MCF 10A (cell line): ENCODE data around the gene FNDC11. TPM values are rescaled to one million over a fixed set of nuclear protein-coding genes. Genes with fewer than 3 reads are reported as not detected.

ENCODE experiments used
- BruUV-seq: library from RNA; stranded (reverse); fragments of 400-500 nt; replicated peaks from 2 replicates; lab custom pipeline; 2021; lab: Mats Ljungman, UMichigan
- CTCF ChIA-PET: fragments of 300-600 bp; sonication (Branson Sonifier 250); formaldehyde crosslinking; extraction: SDS; loops from one replicate; lab custom pipeline; 2021; ENCODE audit warnings: antibody characterized with exemption, inconsistent platforms; lab: Yijun Ruan, JAX
- POLR2A ChIA-PET: fragments of 300-600, 350-650 bp; sonication (Branson Sonifier 250); formaldehyde crosslinking; extraction: SDS; loops from one replicate; lab custom pipeline; 2020; ENCODE audit warnings: antibody characterized with exemption, inconsistent platforms; lab: Yijun Ruan, JAX
- DNase-seq: peaks from one replicate; pipeline ENCODE4 v3.0.0-alpha.2; 2018; ENCODE audit not compliant: unreplicated experiment
- H3K27ac Mint-ChIP-seq: one replicate; pipeline ENCODE4 v1.8.0; 2022; ENCODE audit warnings: mild to moderate bottlenecking, low read depth, mixed read lengths; ENCODE audit not compliant: unreplicated experiment
- H3K27me3 Mint-ChIP-seq: one replicate; pipeline ENCODE4 v1.8.0; 2022; ENCODE audit warnings: mixed read lengths; ENCODE audit not compliant: insufficient read depth, unreplicated experiment
- H3K36me3 Mint-ChIP-seq: one replicate; pipeline ENCODE4 v1.8.0; 2022; ENCODE audit warnings: mild to moderate bottlenecking, moderate library complexity, mixed read lengths; ENCODE audit not compliant: insufficient read depth, unreplicated experiment
- H3K4me1 Mint-ChIP-seq: one replicate; pipeline ENCODE4 v1.8.0; 2022; ENCODE audit warnings: mixed read lengths; ENCODE audit not compliant: insufficient read depth, unreplicated experiment
- H3K4me3 Mint-ChIP-seq: one replicate; pipeline ENCODE4 v1.8.0; 2022; ENCODE audit warnings: mild to moderate bottlenecking, moderate library complexity, mixed read lengths; ENCODE audit not compliant: unreplicated experiment
- H3K9me3 Mint-ChIP-seq: one replicate; pipeline ENCODE4 v1.8.0; 2022; ENCODE audit warnings: mixed read lengths; ENCODE audit not compliant: unreplicated experiment
- intact Hi-C: fragments of 100-400 bp; cut with micrococcal nuclease; formaldehyde crosslinking; loops from 2 replicates; pipeline ENCODE4 v1.14.1; 2022
- total RNA-seq: library from RNA; stranded (reverse); gene quantifications from 2 replicates; pipeline ENCODE4 v1.2.3, GENCODE V29; 2022
- TF ChIP-seq, protein P1 (sequence below): fragments of 200-600 bp; IDR thresholded peaks from one replicate; pipeline ENCODE4 v1.8.0; 2022; ENCODE audit warnings: antibody characterized with exemption, mild to moderate bottlenecking; ENCODE audit not compliant: unreplicated experiment

Gene FNDC11
- total RNA-seq, 1 experiment from 2014 or later, result 2.4 TPM

DNA sequence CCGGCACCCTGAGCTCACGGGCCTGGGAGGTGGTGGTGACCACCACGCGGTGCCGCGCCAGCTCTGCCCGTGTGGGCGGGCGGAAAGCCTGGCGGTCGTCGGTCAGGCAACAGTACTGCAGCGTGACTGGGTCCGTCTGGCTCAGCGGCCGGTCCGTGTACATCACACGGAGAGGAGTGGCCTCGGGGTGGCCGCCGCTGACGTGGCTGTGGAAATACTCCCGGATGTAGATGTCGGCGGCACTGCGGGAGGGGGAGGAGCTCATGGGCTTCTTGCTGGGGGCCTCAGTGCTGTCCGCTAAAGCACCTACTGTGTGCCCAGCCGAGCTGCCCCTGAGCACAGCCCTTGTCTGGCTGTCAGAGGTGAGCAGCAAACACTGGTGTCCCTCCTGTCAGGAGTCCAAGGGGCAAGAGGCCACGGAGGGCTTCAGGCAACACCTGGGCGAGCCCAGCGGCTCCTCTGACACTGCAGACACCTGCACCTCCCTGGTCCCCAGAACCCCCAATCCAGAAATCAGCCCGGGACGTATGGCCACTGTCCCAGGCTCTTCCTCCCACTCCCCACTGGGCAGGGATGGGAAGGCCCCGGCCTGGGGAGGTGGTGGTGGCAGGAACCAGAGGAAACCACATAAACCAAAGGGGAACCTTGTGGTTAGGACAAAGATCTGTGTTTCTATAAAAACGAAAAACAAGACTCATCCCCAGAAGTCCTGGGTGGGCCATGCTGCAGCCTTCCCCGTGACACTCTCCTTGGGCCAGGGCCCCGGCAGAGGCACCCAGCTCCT lies 13.6 kb downstream of the FNDC11 start:
- Mint-ChIP-seq H3K27ac (no peak overlapping the region), H3K4me1 (no peaks in the 10 kb centered on the region), H3K4me3 (no peak overlapping the region), H3K36me3 (no peaks in the 10 kb centered on the region), H3K27me3 (no peaks in the 10 kb centered on the region), H3K9me3 (no peaks in the 10 kb centered on the region)
- intact Hi-C loops, result no loop called here
- no TSS peak for BruUV-seq
- ChIA-PET CTCF (interaction anchor here (1.8 kb wide), 1 partner anchor 13 kb away, joined by 4 read pairs; no protein-coding TSS in a partner anchor), POLR2A (interaction anchor here (0.6 to 1.1 kb wide), 2 partner anchors 13 to 30 kb away, joined by 3 to 4 read pairs; no protein-coding TSS in a partner anchor)
- TF ChIP-seq, protein P1, sequence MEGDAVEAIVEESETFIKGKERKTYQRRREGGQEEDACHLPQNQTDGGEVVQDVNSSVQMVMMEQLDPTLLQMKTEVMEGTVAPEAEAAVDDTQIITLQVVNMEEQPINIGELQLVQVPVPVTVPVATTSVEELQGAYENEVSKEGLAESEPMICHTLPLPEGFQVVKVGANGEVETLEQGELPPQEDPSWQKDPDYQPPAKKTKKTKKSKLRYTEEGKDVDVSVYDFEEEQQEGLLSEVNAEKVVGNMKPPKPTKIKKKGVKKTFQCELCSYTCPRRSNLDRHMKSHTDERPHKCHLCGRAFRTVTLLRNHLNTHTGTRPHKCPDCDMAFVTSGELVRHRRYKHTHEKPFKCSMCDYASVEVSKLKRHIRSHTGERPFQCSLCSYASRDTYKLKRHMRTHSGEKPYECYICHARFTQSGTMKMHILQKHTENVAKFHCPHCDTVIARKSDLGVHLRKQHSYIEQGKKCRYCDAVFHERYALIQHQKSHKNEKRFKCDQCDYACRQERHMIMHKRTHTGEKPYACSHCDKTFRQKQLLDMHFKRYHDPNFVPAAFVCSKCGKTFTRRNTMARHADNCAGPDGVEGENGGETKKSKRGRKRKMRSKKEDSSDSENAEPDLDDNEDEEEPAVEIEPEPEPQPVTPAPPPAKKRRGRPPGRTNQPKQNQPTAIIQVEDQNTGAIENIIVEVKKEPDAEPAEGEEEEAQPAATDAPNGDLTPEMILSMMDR, result no peak
- no peak for DNase-seq

DNA sequence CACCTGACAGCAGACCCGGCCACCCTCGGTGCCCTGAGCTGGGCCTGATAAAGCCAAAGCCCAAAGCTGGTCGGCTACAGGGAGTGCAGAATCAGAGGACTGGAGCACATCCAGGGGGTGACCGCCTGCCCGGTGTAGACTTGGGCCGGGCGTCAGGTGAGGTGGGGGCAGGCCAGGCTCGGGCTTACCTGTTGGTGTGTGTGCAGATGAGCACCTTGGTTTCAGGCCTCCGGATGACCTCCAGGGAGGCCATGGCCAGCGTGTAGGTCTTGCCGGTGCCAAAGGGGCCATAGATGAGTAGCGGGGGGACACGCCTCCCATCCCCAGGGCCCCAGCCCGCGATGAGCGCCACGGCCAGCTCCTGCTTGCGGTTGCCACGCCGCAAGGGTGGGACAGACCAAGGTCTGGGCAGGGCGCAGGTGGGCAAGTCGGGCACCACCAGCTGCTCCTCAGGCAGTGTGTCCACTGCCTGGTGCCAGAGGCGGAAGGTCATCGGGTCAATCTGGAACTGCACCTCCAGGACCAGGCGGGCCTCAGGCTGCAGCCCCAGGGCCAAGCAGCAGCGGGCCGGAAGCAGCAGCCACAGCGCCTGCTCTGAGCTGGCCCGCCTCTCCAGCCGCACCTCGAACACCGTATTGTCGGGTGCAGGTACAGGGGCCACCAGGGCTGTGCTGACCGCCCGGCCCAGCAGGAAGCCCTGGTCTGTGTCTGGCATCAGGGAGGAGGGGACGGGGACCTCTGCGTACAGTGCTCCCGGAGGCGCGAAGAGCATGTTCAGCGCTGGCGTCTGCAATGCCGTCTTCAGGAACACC lies 14.4 kb downstream of the FNDC11 start:
- no peaks in the 10 kb centered on the region for H3K27me3 Mint-ChIP-seq
- H3K4me1 Mint-ChIP-seq, result no peaks in the 10 kb centered on the region
- intact Hi-C loops, result no loop called here
- no peaks in the 10 kb centered on the region for H3K36me3 Mint-ChIP-seq
- H3K4me3 Mint-ChIP-seq, result no peak overlapping the region
- no TSS peak for BruUV-seq
- no peak for DNase-seq
- no peaks in the 10 kb centered on the region for H3K9me3 Mint-ChIP-seq
- H3K27ac Mint-ChIP-seq, result no peak overlapping the region
- POLR2A ChIA-PET, result interaction anchor here (0.7 to 1.1 kb wide), 3 partner anchors 23 to 297 kb away, joined by 3 read pairs; partner anchors contain the start of gene TPD52L2
- TF ChIP-seq, protein P1, result no peak
- CTCF ChIA-PET, result interaction anchor here (1.8 kb wide), 1 partner anchor 13 kb away, joined by 4 read pairs; no protein-coding TSS in a partner anchor

DNA sequence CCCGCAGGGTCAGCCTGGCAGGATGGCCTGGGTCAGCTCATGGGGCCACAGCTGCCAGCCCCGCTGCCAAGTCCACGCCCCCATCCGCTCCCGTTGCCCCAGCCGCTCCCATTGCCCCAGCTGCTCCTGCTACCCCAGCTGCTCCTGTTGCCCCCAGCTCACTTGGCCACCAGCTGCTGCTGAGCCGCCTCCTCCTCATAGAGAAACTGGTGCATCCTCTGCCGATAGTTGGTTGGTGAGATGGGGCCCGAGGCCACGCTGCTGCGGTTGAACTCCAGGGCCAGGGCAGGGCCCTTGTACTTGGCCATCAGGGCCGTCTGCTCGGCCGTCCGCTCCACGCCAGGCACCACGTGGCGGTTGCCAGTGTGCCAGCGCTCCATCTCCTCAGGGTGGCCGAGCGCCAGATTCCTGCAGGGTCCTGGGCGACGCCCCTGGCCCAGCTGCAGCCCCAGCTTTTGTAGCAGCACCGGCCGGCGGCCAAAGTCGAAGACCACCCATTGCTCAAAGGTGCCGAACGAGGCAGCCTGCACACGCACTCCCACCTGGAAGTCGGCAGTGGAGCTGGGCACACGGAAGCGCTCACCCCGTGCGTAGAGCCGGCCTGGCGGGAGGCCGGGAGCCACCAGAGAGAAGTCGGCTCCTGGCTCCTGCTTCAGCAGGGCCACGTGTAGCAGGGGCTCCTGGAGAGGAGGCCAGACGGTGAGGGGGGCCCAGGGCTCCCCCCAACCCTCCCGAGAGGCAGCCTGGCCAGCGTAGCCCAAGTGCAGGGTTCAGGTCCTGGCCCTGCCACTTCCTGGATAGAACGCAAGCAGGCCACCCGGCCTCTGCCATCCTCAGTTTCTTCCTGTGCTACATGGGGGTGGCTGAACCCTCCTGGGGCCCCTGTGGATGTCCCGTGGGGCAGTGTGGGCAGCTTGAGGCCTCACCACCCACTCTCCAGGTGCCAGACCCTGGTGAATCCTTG lies 15.3 kb downstream of the FNDC11 start:
- no peak overlapping the region for H3K27ac Mint-ChIP-seq
- POLR2A ChIA-PET, result interaction anchor here (0.7 kb wide), 2 partner anchors 24 to 296 kb away, joined by 3 read pairs; partner anchors contain the start of gene TPD52L2
- intact Hi-C loops, result no loop called here
- no peaks in the 10 kb centered on the region for H3K9me3 Mint-ChIP-seq
- no TSS peak for BruUV-seq
- no peak overlapping the region for H3K4me3 Mint-ChIP-seq
- no peaks in the 10 kb centered on the region for H3K27me3 Mint-ChIP-seq
- CTCF ChIA-PET, result interaction anchor here (1.8 kb wide), 1 partner anchor 12 kb away, joined by 4 read pairs; no protein-coding TSS in a partner anchor
- no peak for DNase-seq
- H3K36me3 Mint-ChIP-seq, result no peaks in the 10 kb centered on the region
- no peaks in the 10 kb centered on the region for H3K4me1 Mint-ChIP-seq
- TF ChIP-seq, protein P1, result no peak
